K562 (cell line): ENCODE results near the gene BORCS5. TPM values are rescaled to one million over a fixed set of nuclear protein-coding genes. Genes with fewer than 3 reads are reported as not detected.

Experiments
- ATAC-seq: fragments of 200-7000 bp; cut with Tn5 transposase; 3 replicates; pipeline ENCODE4 v1.9.1; 2020; ENCODE audit warnings: moderate library complexity
- BruUV-seq: library from RNA; stranded (reverse); fragments of 400-500 nt; replicated peaks from 2 replicates; lab custom pipeline; 2021; lab: Mats Ljungman, UMichigan
- CTCF ChIA-PET: fragments of 300-600 bp; formaldehyde crosslinking; extraction: SDS; loops from one replicate; lab custom pipeline; 2021; ENCODE audit warnings: low intra/inter-chr PET ratio; lab: Yijun Ruan, JAX
- POLR2A ChIA-PET: fragments of 300-600, 350-650 bp; sonication (Branson Sonifier 250); formaldehyde crosslinking; extraction: SDS; loops from one replicate; lab custom pipeline; 2021; ENCODE audit warnings: antibody characterized with exemption, inconsistent platforms; lab: Yijun Ruan, JAX
- DNase-seq, 4 experiments: peaks; one replicate each; pipeline versions ENCODE4 v3.0.0 to v3.0.0-alpha.2; 2011 to 2018; ENCODE audit warnings: low spot score in 3 of 4, mixed read lengths in 3 of 4; ENCODE audit errors: extremely low read depth in 1 of 4
- FAIRE-seq: peaks from 2 replicates; lab custom pipeline; 2011; peaks lifted over from hg19 to GRCh38; lab: Jason Lieb, UNC
- H2AFZ ChIP-seq: 2 replicates; pipeline ENCODE4 v1.6.0; 2011; ENCODE audit warnings: low read depth, low read length, control low read depth, inconsistent platforms
- H3K27ac ChIP-seq: fragments of 200-600 bp; 3 replicates; pipeline ENCODE4 v1.8.0; 2011; ENCODE audit warnings: low read depth, mild to moderate bottlenecking, control low read depth, inconsistent platforms, low read length, moderate library complexity, mixed read lengths; ENCODE audit errors: extremely low read depth
- H3K27me3 ChIP-seq, 2 experiments: fragments of 300-600 bp in 1 of 2; 2 replicates in 1 of 2; 3 replicates in 1 of 2; pipeline versions ENCODE4 v1.6.0 to v1.8.0; 2011; ENCODE audit warnings: inconsistent platforms in 2 of 2, low read length in 2 of 2, mild to moderate bottlenecking in 1 of 2, mixed read lengths in 1 of 2, moderate library complexity in 1 of 2; ENCODE audit not compliant: control insufficient read depth in 2 of 2, insufficient read depth in 2 of 2
- H3K36me3 ChIP-seq: fragments of 300-600 bp; 3 replicates; pipeline ENCODE4 v1.8.0; 2011; ENCODE audit warnings: mild to moderate bottlenecking, low read length, inconsistent platforms; ENCODE audit not compliant: control insufficient read depth, insufficient read depth
- H3K4me1 ChIP-seq, 2 experiments: fragments of 200-600 bp in 1 of 2; replicated peaks in 1 of 2; 2 replicates in 1 of 2; 3 replicates in 1 of 2; pipeline versions ENCODE4 v1.5.1 to v1.8.0; 2011; ENCODE audit warnings: inconsistent platforms in 2 of 2, low read length in 2 of 2, mild to moderate bottlenecking in 1 of 2, mixed read lengths in 1 of 2, moderate library complexity in 1 of 2; ENCODE audit not compliant: control insufficient read depth in 2 of 2, insufficient read depth in 2 of 2
- H3K4me2 ChIP-seq: 2 replicates; pipeline ENCODE4 v1.6.1; 2011; ENCODE audit warnings: low read length, control low read depth, inconsistent platforms, mixed read lengths; ENCODE audit not compliant: insufficient read depth
- H3K4me3 ChIP-seq: fragments of 200-600 bp; sonication (generic), shearing (Covaris generic); 2 replicates; pipeline ENCODE4 v1.5.1; 2016; ENCODE audit warnings: control low read depth, inconsistent platforms
- H3K79me2 ChIP-seq: fragments of 200-600 bp; 3 replicates; pipeline ENCODE4 v1.8.0; 2011; ENCODE audit warnings: low read length, inconsistent platforms; ENCODE audit not compliant: control insufficient read depth, insufficient read depth
- H3K9ac ChIP-seq, 2 experiments: 2 replicates each; pipeline versions ENCODE4 v1.6.0 to v1.6.1; 2011; ENCODE audit warnings: low read depth in 2 of 2, low read length in 2 of 2, control low read depth in 1 of 2, inconsistent platforms in 1 of 2, mild to moderate bottlenecking in 1 of 2, mixed read lengths in 1 of 2; ENCODE audit not compliant: insufficient read depth in 1 of 2
- H3K9me1 ChIP-seq: one replicate; pipeline ENCODE4 v1.6.0; 2011; ENCODE audit warnings: inconsistent platforms, mild to moderate bottlenecking, low read length, moderate library complexity; ENCODE audit not compliant: control insufficient read depth, insufficient read depth
- H3K9me3 ChIP-seq: replicated peaks from 2 replicates; pipeline ENCODE4 v1.5.1; 2011; ENCODE audit warnings: low read depth, low read length, inconsistent platforms; ENCODE audit not compliant: control insufficient read depth, insufficient read depth
- H4K20me1 ChIP-seq: replicated peaks from 2 replicates; pipeline ENCODE4 v1.6.1; 2011; ENCODE audit warnings: low read length, inconsistent platforms, mixed read lengths; ENCODE audit not compliant: control insufficient read depth, insufficient read depth
- GABPB2 ChIP-seq: fragments of 250-450 bp; sonication (Bioruptor Pico); conservative IDR thresholded peaks from 2 replicates; pipeline ENCODE4 v1.5.1; 2021; ENCODE audit warnings: mild to moderate bottlenecking
- HDAC1 ChIP-seq, 2 experiments: fragments of 450-650 bp; IDR thresholded peaks; 2 replicates each; pipeline ENCODE4 v1.6.1; 2016 to 2017; ENCODE audit warnings: inconsistent platforms in 1 of 2, mild to moderate bottlenecking in 1 of 2, moderate library complexity in 1 of 2
- HDAC2 ChIP-seq: fragments of 450-650 bp; IDR thresholded peaks from 2 replicates; pipeline ENCODE4 v1.6.1; 2016; ENCODE audit warnings: mild to moderate bottlenecking
- HOXB6 ChIP-seq: fragments of 250-450 bp; sonication (Bioruptor Pico); IDR thresholded peaks from 2 replicates; pipeline ENCODE4 v1.5.1; 2022; ENCODE audit warnings: mild to moderate bottlenecking, borderline replicate concordance
- KDM1A ChIP-seq, 2 experiments: fragments of 450-650 bp; IDR thresholded peaks; 2 replicates each; pipeline ENCODE4 v1.6.1; 2016; ENCODE audit warnings: mild to moderate bottlenecking in 2 of 2
- RFX1 ChIP-seq: fragments of 450-650 bp; IDR thresholded peaks from 2 replicates; pipeline ENCODE4 v1.6.1; 2016; ENCODE audit warnings: mild to moderate bottlenecking, moderate library complexity
- ZC3H11A ChIP-seq: IDR thresholded peaks from 2 replicates; pipeline ENCODE4 v1.6.1; 2012; ENCODE audit warnings: low read depth, low read length, improper control_type of control experiment
- ZNF224 ChIP-seq: sonication (generic); formaldehyde crosslinking; IDR thresholded peaks from 2 replicates; pipeline ENCODE4 v1.8.0; 2022; ENCODE audit warnings: mild to moderate bottlenecking, missing genetic modification reagents
- ZNF695 ChIP-seq: fragments of 450-650 bp; formaldehyde crosslinking; IDR thresholded peaks from 2 replicates; pipeline ENCODE4 v1.4.0; 2020; ENCODE audit warnings: mild to moderate bottlenecking, moderate library complexity
- ZNF830 ChIP-seq: fragments of 250-450 bp; sonication (Bioruptor Pico); IDR thresholded peaks from 2 replicates; pipeline ENCODE4 v1.5.0; 2021; ENCODE audit warnings: mild to moderate bottlenecking
- WGBS: fragments of 100-300 bp; shearing (Covaris generic); methylation state at CpG from one replicate; pipeline ENCODE4 v1.1.6; 2016; ENCODE audit warnings: low coverage, mixed read lengths; ENCODE audit not compliant: insufficient coverage; ENCODE audit errors: missing lambda C conversion rate; 5-methylcytosine and 5-hydroxymethylcytosine counted together
- in situ Hi-C: fragments of 300-500 bp; cut with MboI; formaldehyde crosslinking; loops from 4 replicates; pipeline ENCODE4 v1.15.0; 2018; ENCODE audit warnings: inconsistent platforms, mixed read lengths
- intact Hi-C: fragments of 100-400 bp; cut with micrococcal nuclease; formaldehyde crosslinking; loops from 2 replicates; pipeline ENCODE4 v1.14.2; 2022
- polyA plus RNA-seq, 8 experiments: library from polyadenylated mRNA; depleted of rRNA in 4 of 8; stranded (reverse) in 5 of 8; unstranded in 3 of 8; fragments of >200 nt; fragmentation: Nextera tagmentation in 2 of 8; fragmentation: Illumina TruSeq in 1 of 8; extraction: Ambion mirVana in 2 of 8; extraction: Trizol in 1 of 8; gene quantifications; 2 replicates each; pipeline versions ENCODE4 v1.2.1 to v1.2.3, GENCODE V29; 2011 to 2014; ENCODE audit warnings: inconsistent platforms in 1 of 8, missing spikeins in 1 of 8
- total RNA-seq, 7 experiments: library from RNA; depleted of rRNA in 6 of 7; stranded (reverse); fragments of >200 nt in 6 of 7; fragmentation: Illumina TruSeq in 2 of 7; extraction: Trizol in 2 of 7; gene quantifications; 2 replicates each; pipeline versions ENCODE4 v1.2.1 to v1.2.3, GENCODE V29; 2011 to 2021; ENCODE audit warnings: low replicate concordance in 1 of 7
- TF ChIP-seq, protein P1 (sequence below): fragments of 250-450 bp; sonication (Bioruptor Pico); IDR thresholded peaks from 2 replicates; pipeline ENCODE4 v1.5.0; 2020; ENCODE audit warnings: mild to moderate bottlenecking, borderline replicate concordance
- TF ChIP-seq, protein P2 (sequence below): fragments of 450-650 bp; formaldehyde crosslinking; IDR thresholded peaks from 2 replicates; pipeline ENCODE4 v1.4.0; 2020; ENCODE audit warnings: mild to moderate bottlenecking, moderate library complexity
- TF ChIP-seq, protein P3 (sequence below): sonication (generic); formaldehyde crosslinking; IDR thresholded peaks from 2 replicates; pipeline ENCODE4 v1.8.1; 2023; ENCODE audit warnings: mild to moderate bottlenecking, missing genetic modification reagents, moderate library complexity
- TF ChIP-seq, protein P4 (sequence below): fragments of 250-450 bp; sonication (Bioruptor Pico); IDR thresholded peaks from 2 replicates; pipeline ENCODE4 v1.5.0; 2021; ENCODE audit warnings: mild to moderate bottlenecking, borderline replicate concordance

BORCS5 gene
- total and polyA plus RNA-seq, 9 of the 15 experiments (the other 6 are each of a cell fraction or from before 2014, with no cell fraction given): 0.31 to 12.4 (median 6.6) TPM

DNA sequence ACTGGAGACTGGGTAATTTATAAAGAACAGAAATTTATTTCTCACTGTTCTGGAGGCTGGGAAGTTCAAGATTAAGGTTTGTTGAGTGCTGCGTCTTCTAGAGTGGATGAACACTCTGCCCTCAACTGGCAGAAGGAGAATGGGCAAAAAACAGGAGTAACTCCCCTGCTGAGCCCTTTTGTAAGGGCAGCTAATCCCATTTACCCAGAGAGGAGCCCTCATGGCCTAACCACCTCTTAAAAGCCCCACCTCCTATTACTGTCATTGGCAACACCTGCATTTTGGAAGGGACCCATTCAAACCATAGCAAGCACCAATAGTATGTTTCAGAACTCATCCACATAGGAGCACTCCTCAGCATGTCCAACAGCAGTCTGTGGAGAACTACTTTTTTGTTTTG, 47.4 kb downstream of the BORCS5 start (continued):
- TF ChIP-seq, protein P1, sequence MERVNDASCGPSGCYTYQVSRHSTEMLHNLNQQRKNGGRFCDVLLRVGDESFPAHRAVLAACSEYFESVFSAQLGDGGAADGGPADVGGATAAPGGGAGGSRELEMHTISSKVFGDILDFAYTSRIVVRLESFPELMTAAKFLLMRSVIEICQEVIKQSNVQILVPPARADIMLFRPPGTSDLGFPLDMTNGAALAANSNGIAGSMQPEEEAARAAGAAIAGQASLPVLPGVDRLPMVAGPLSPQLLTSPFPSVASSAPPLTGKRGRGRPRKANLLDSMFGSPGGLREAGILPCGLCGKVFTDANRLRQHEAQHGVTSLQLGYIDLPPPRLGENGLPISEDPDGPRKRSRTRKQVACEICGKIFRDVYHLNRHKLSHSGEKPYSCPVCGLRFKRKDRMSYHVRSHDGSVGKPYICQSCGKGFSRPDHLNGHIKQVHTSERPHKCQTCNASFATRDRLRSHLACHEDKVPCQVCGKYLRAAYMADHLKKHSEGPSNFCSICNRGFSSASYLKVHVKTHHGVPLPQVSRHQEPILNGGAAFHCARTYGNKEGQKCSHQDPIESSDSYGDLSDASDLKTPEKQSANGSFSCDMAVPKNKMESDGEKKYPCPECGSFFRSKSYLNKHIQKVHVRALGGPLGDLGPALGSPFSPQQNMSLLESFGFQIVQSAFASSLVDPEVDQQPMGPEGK (CRISPR knock-in tag): no peak
- TF ChIP-seq KDM1A (IDR thresholded peaks at IDR 0.05) (no peak), GABPB2 (CRISPR knock-in tag) (no peak), RFX1 (no peak), ZNF695 (CRISPR knock-in tag) (no peak), HDAC2 (no peak), ZNF224 (CRISPR knock-in tag) (no peak)
- TF ChIP-seq, protein P2, sequence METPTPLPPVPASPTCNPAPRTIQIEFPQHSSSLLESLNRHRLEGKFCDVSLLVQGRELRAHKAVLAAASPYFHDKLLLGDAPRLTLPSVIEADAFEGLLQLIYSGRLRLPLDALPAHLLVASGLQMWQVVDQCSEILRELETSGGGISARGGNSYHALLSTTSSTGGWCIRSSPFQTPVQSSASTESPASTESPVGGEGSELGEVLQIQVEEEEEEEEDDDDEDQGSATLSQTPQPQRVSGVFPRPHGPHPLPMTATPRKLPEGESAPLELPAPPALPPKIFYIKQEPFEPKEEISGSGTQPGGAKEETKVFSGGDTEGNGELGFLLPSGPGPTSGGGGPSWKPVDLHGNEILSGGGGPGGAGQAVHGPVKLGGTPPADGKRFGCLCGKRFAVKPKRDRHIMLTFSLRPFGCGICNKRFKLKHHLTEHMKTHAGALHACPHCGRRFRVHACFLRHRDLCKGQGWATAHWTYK (CRISPR knock-in tag): no peak
- TF ChIP-seq, all 486 proteins: peak for 0

DNA sequence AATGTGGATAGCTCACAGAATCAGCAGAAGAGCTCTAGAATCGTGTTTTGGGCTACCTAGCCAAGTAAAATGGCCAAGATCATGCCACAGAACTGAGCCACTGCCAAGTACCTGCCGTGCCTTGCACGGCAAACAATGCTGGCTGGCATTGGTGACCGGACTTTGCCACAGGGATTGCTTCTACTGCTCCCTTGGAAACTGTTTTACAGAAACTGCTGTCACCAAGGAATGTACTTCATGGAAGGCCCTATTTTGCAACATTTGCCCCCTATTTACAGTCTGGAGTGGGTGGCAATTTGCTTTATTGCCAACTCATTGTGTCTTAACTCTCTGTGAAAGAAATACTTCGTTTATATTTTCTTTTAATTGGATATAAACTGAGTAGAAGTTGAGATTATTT, 49.0 kb downstream of the BORCS5 start:
- WGBS: 70% methylated on average over 5 of the region's 5 CpGs
- Histone ChIP-seq H3K79me2 (no peaks in the 10 kb centered on the region), H3K4me1 (peaks cover 0 to 6% of the 10 kb centered on the region in 2 experiments; a peak in 2 of 5 replicates), H3K4me2 (no peak overlapping the region), H3K27ac (no peak overlapping the region), H3K4me3 (no peak overlapping the region), H4K20me1 (no peaks in the 10 kb centered on the region), H3K9me1 (no peaks in the 10 kb centered on the region), H2AFZ (no peak overlapping the region), H3K27me3 (no peaks in the 10 kb centered on the region), H3K36me3 (no peaks in the 10 kb centered on the region), H3K9ac (no peak overlapping the region), H3K9me3 (no peaks in the 10 kb centered on the region)
- FAIRE-seq: no peak
- ATAC-seq: no peak
- TF ChIP-seq, protein P3, sequence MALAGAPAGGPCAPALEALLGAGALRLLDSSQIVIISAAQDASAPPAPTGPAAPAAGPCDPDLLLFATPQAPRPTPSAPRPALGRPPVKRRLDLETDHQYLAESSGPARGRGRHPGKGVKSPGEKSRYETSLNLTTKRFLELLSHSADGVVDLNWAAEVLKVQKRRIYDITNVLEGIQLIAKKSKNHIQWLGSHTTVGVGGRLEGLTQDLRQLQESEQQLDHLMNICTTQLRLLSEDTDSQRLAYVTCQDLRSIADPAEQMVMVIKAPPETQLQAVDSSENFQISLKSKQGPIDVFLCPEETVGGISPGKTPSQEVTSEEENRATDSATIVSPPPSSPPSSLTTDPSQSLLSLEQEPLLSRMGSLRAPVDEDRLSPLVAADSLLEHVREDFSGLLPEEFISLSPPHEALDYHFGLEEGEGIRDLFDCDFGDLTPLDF (CRISPR knock-in tag): no peak
- TF ChIP-seq ZC3H11A (no peak), HDAC1 (IDR thresholded peaks at IDR 0.05) (no peak), HOXB6 (no peak), ZNF830 (CRISPR knock-in tag) (no peak)
- TF ChIP-seq, protein P4, sequence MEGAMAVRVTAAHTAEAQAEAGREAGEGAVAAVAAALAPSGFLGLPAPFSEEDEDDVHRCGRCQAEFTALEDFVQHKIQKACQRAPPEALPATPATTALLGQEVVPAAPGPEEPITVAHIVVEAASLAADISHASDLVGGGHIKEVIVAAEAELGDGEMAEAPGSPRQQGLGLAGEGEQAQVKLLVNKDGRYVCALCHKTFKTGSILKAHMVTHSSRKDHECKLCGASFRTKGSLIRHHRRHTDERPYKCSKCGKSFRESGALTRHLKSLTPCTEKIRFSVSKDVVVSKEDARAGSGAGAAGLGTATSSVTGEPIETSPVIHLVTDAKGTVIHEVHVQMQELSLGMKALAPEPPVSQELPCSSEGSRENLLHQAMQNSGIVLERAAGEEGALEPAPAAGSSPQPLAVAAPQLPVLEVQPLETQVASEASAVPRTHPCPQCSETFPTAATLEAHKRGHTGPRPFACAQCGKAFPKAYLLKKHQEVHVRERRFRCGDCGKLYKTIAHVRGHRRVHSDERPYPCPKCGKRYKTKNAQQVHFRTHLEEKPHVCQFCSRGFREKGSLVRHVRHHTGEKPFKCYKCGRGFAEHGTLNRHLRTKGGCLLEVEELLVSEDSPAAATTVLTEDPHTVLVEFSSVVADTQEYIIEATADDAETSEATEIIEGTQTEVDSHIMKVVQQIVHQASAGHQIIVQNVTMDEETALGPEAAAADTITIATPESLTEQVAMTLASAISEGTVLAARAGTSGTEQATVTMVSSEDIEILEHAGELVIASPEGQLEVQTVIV (CRISPR knock-in tag): no peak
- no peak for DNase-seq
- intact Hi-C loops: no loop called here
- in situ Hi-C loops: no loop called here
- POLR2A ChIA-PET: no interaction called here
- CTCF ChIA-PET: no interaction called here
- no TSS peak for BruUV-seq
